Activated CD8-positive, alpha-beta T cell treated with anti-CD3 and anti-CD28 coated beads for 36 hours (primary cell): ENCODE data around the gene PRR3. TPM values are rescaled to one million over a fixed set of nuclear protein-coding genes. Genes with fewer than 3 reads are reported as not detected.

Experiments used
- ATAC-seq: fragments of 200-7000 bp; cut with Tn5 transposase; one replicate; pipeline ENCODE4 v1.10.0; 2021; ENCODE audit warnings: mild to moderate bottlenecking, moderate library complexity
- CTCF ChIA-PET: fragments of 350-600 bp; sonication (Branson Sonifier 250); formaldehyde crosslinking; loops from one replicate; lab custom pipeline; 2021; ENCODE audit warnings: antibody characterized with exemption; lab: Charles Lee
- POLR2A ChIA-PET: fragments of 350-600 bp; sonication (Branson Sonifier 250); formaldehyde crosslinking; loops from one replicate; lab custom pipeline; 2021; ENCODE audit warnings: antibody characterized with exemption; lab: Charles Lee
- DNase-seq: peaks from one replicate; pipeline ENCODE4 v3.0.0-alpha.2; 2020
- H3K27ac Mint-ChIP-seq: one replicate; pipeline ENCODE4 v1.8.0; 2021; ENCODE audit warnings: mild to moderate bottlenecking, mixed read lengths
- H3K27me3 Mint-ChIP-seq: one replicate; pipeline ENCODE4 v1.8.0; 2021; ENCODE audit warnings: mixed read lengths
- H3K36me3 Mint-ChIP-seq: one replicate; pipeline ENCODE4 v1.8.0; 2021; ENCODE audit warnings: low read depth, mixed read lengths
- H3K4me1 Mint-ChIP-seq: one replicate; pipeline ENCODE4 v1.8.0; 2021; ENCODE audit warnings: low read depth, mixed read lengths
- H3K4me3 Mint-ChIP-seq: one replicate; pipeline ENCODE4 v1.8.0; 2021; ENCODE audit warnings: mild to moderate bottlenecking, moderate library complexity, mixed read lengths
- H3K9me3 Mint-ChIP-seq: one replicate; pipeline ENCODE4 v1.8.0; 2021; ENCODE audit warnings: mixed read lengths
- intact Hi-C: fragments of 100-400 bp; cut with micrococcal nuclease; formaldehyde crosslinking; loops from one replicate; pipeline ENCODE4 v1.10.0; 2022
- total RNA-seq, 2 experiments: library from RNA; stranded (reverse); gene quantifications; one replicate each; pipeline ENCODE4 v1.2.3, GENCODE V29; 2021
- TF ChIP-seq, protein P1 (sequence below): fragments of 200-600 bp; IDR thresholded peaks from one replicate; pipeline ENCODE4 v1.8.0; 2022; ENCODE audit warnings: antibody characterized with exemption, mild to moderate bottlenecking

Gene PRR3
- total RNA-seq, 2 experiments from 2014 or later: 23.0 to 24.6 TPM

DNA sequence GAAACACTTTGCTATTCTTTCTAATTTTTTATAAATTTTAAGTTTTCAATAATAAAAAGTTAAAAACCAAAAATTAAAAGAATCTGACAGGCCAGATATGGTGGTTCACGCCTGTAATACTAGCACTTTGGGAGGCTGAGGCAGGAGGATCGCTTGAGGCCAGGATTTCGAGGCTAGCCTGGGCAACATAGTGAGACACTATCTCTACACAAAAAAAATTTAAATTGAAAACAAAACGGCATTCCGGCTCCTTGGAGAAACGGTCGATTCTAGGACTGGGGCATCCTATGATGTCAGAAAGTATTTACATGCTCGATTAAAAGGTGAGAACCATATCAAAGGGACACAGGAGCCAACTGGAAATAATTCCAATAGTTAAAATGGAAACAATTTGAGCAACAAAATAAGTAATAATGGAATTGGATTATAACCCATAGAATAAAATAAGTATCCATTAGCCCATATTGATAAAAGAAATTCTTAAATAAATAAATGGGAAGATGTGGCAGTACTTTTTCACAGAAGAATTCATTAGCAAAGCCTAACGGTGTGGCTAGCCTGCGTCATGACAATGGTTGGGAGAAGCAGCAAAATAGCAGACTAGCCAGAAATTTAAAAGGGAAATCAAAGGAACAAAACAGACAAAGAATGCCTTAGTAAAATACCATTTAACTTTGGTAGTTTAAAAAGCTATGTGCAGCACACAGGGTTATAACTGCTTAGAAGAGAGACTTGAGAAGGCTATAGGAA is 46.5 kb upstream of the PRR3 start:
- POLR2A ChIA-PET: interaction anchor here (0.8 to 14.0 kb wide), 9 partner anchors 9 to 33 kb away, joined by 3 to 251 read pairs (median 6); no protein-coding TSS in a partner anchor
- ATAC-seq (no peak), DNase-seq (no peak)
- intact Hi-C loops: no loop called here
- Mint-ChIP-seq H3K4me1 (peaks cover 64% of the 10 kb centered on the region), H3K4me3 (peak overlapping the region; percentile 59), H3K27ac (peak overlapping the region; percentile 88), H3K9me3 (peaks cover 2% of the 10 kb centered on the region), H3K36me3 (peaks cover 5% of the 10 kb centered on the region), H3K27me3 (no peaks in the 10 kb centered on the region)
- TF ChIP-seq, protein P1, sequence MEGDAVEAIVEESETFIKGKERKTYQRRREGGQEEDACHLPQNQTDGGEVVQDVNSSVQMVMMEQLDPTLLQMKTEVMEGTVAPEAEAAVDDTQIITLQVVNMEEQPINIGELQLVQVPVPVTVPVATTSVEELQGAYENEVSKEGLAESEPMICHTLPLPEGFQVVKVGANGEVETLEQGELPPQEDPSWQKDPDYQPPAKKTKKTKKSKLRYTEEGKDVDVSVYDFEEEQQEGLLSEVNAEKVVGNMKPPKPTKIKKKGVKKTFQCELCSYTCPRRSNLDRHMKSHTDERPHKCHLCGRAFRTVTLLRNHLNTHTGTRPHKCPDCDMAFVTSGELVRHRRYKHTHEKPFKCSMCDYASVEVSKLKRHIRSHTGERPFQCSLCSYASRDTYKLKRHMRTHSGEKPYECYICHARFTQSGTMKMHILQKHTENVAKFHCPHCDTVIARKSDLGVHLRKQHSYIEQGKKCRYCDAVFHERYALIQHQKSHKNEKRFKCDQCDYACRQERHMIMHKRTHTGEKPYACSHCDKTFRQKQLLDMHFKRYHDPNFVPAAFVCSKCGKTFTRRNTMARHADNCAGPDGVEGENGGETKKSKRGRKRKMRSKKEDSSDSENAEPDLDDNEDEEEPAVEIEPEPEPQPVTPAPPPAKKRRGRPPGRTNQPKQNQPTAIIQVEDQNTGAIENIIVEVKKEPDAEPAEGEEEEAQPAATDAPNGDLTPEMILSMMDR: no peak
- CTCF ChIA-PET: interaction anchor here (1.2 to 6.4 kb wide), 8 partner anchors 9 to 32 kb away, joined by 5 to 64 read pairs (median 12); no protein-coding TSS in a partner anchor

DNA sequence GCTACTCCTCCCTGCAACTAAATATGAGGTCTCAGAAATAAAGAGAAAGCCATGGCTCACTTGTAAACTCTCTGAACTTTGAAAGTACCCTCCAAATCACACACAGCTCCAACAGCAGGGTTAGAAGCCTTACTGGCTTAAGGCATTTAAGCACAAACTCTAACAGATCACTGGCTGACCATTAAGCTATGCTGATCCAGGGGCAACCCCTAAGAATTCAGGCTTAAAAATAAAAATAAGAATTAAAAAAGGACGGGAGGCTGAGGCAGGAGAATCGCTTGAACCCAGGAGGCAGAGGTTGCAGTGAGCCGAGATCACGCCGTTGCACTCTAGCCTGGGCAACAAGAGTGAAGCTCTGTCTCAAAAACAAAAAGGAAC is 45.9 kb upstream of the PRR3 start:
- POLR2A ChIA-PET: interaction anchor here (0.8 to 14.0 kb wide), 7 partner anchors 8 to 32 kb away, joined by 3 to 251 read pairs (median 6); no protein-coding TSS in a partner anchor
- intact Hi-C loops: no loop called here
- peaks cover 5% of the 10 kb centered on the region for H3K36me3 Mint-ChIP-seq
- no peak for DNase-seq
- no peaks in the 10 kb centered on the region for H3K27me3 Mint-ChIP-seq
- ATAC-seq: no peak
- CTCF ChIA-PET: interaction anchor here (1.2 to 6.4 kb wide), 6 partner anchors 10 to 31 kb away, joined by 5 to 64 read pairs (median 18); no protein-coding TSS in a partner anchor
- peak overlapping the region; percentile 88 for H3K27ac Mint-ChIP-seq
- TF ChIP-seq, protein P1: no peak
- peak overlapping the region; percentile 59 for H3K4me3 Mint-ChIP-seq
- H3K4me1 Mint-ChIP-seq: peaks cover 62% of the 10 kb centered on the region
- H3K9me3 Mint-ChIP-seq: peaks cover 2% of the 10 kb centered on the region

DNA sequence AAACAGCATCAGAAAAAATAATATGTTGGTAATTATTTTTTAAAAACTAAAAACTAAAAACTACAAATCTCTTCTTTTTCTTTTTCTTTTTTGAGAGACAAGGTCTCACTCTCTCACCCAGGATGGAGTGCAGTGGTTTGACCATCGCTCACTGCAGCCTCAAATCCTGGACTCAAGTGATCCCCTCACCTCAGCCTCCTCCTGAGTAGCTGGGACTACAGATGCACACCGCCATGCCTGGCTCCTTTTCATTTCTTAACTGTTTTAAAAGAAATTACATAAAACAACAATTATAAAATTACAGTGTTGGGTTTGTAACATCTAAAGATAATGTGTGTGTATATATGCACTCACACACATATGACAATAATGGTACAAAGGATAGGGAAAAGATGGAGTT is 43.6 kb upstream of the PRR3 start:
- Mint-ChIP-seq H3K27ac (no peak overlapping the region), H3K4me3 (no peak overlapping the region), H3K4me1 (peaks cover 53% of the 10 kb centered on the region), H3K9me3 (peaks cover 8% of the 10 kb centered on the region), H3K36me3 (peaks cover 12% of the 10 kb centered on the region), H3K27me3 (no peaks in the 10 kb centered on the region)
- TF ChIP-seq, protein P1: no peak
- DNase-seq: no peak
- ATAC-seq: no peak
- ChIA-PET POLR2A (interaction anchor here (1.2 to 14.0 kb wide), 3 partner anchors 15 to 28 kb away, joined by 5 to 251 read pairs (median 7); no protein-coding TSS in a partner anchor), CTCF (interaction anchor here (1.1 to 6.4 kb wide), 4 partner anchors 12 to 29 kb away, joined by 5 to 64 read pairs (median 28); no protein-coding TSS in a partner anchor)
- intact Hi-C loops: no loop called here

DNA sequence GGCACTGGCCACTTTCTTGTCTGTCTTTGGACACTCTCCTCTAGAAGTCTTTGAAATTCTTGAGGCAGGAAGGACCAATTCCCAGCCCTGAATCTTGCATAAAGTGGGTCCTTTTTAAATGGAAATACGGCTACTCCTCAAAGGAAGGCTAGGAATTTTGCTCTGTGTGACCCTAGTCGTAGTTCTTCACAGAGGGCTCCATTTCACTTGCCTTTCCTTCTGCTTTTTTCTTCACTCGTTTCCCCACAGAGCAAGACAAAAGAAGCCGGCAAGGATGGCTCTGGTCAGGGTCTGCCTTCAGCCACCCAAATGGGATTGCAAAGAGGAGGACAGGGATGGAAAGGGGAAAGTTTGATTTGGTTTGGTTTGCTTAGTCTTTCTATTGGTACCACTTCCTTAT is 42.0 kb upstream of the PRR3 start:
- ChIA-PET POLR2A (interaction anchor here (0.9 to 14.0 kb wide), 3 partner anchors 13 to 101 kb away, joined by 3 to 251 read pairs (median 29); no protein-coding TSS in a partner anchor), CTCF (no interaction called here)
- Mint-ChIP-seq H3K27ac (peak overlapping the region; percentile 97), H3K9me3 (peaks cover 21% of the 10 kb centered on the region), H3K4me1 (peaks cover 53% of the 10 kb centered on the region), H3K36me3 (peaks cover 23% of the 10 kb centered on the region), H3K27me3 (no peaks in the 10 kb centered on the region), H3K4me3 (peak overlapping the region; percentile 79)
- TF ChIP-seq, protein P1: no peak
- intact Hi-C loops: no loop called here
- no peak for ATAC-seq
- DNase-seq: no peak
